K562 (cell line): Measurements from ENCODE around the gene SAP30BP. TPM values are rescaled to one million over a fixed set of nuclear protein-coding genes. Genes with fewer than 3 reads are reported as not detected.

ENCODE experiments used
- E2F3 ChIP-seq: fragments of 250-450 bp; sonication (Bioruptor Pico); IDR thresholded peaks from 2 replicates; pipeline ENCODE4 v1.4.0; 2020; ENCODE audit warnings: mild to moderate bottlenecking
- E2F8 ChIP-seq: fragments of 450-650 bp; IDR thresholded peaks from 2 replicates; pipeline ENCODE4 v1.7.1; 2018; ENCODE audit warnings: mild to moderate bottlenecking, low read depth; ENCODE audit not compliant: partially characterized antibody
- EP400 ChIP-seq: fragments of 450-650 bp; IDR thresholded peaks from 2 replicates; pipeline ENCODE4 v1.6.1; 2017; ENCODE audit warnings: antibody characterized with exemption, mild to moderate bottlenecking, moderate library complexity
- GTF3C2 ChIP-seq: IDR thresholded peaks from 3 replicates; pipeline ENCODE4 v1.6.1; 2011; ENCODE audit warnings: borderline replicate concordance, mild to moderate bottlenecking, moderate library complexity; ENCODE audit not compliant: insufficient read length; ENCODE audit errors: extremely low read depth
- JUNB ChIP-seq: fragments of 450-650 bp; formaldehyde crosslinking; conservative IDR thresholded peaks from 2 replicates; pipeline ENCODE4 v1.4.0; 2020; ENCODE audit warnings: mild to moderate bottlenecking
- KLF10 ChIP-seq: fragments of 250-450 bp; sonication (Bioruptor Pico); IDR thresholded peaks from 2 replicates; pipeline ENCODE4 v1.6.1; 2021; ENCODE audit warnings: matching md5 sums
- KLF6 ChIP-seq: fragments of 250-450 bp; sonication (Bioruptor Pico); IDR thresholded peaks from 2 replicates; pipeline ENCODE4 v1.4.0; 2020; ENCODE audit warnings: mild to moderate bottlenecking, moderate library complexity, borderline replicate concordance
- NFRKB ChIP-seq: fragments of 450-650 bp; IDR thresholded peaks from 2 replicates; pipeline ENCODE4 v1.6.1; 2016; ENCODE audit warnings: low read depth
- NR1H2 ChIP-seq: sonication (generic); formaldehyde crosslinking; IDR thresholded peaks from 2 replicates; pipeline ENCODE4 v1.4.0; 2020; ENCODE audit warnings: mild to moderate bottlenecking, missing genetic modification reagents
- PHF20 ChIP-seq: fragments of 450-650 bp; IDR thresholded peaks from 2 replicates; pipeline ENCODE4 v1.6.1; 2018; ENCODE audit not compliant: partially characterized antibody
- RBM17 ChIP-seq: fragments of 200-400 bp; formaldehyde crosslinking; IDR thresholded peaks from 2 replicates; pipeline ENCODE4 v1.6.1; 2017; ENCODE audit warnings: low read depth, mild to moderate bottlenecking, low read length, borderline replicate concordance
- TEAD4 ChIP-seq, 2 experiments: sonication (generic) in 1 of 2; formaldehyde crosslinking in 1 of 2; IDR thresholded peaks; 2 replicates each; pipeline versions ENCODE4 v1.6.1 to v1.8.0; 2012 to 2022; ENCODE audit warnings: borderline replicate concordance in 1 of 2, inconsistent platforms in 1 of 2, low read length in 1 of 2, mild to moderate bottlenecking in 1 of 2, missing genetic modification reagents in 1 of 2
- U2AF2 ChIP-seq: fragments of 200-400 bp; formaldehyde crosslinking; optimal IDR thresholded peaks from 2 replicates; pipeline ENCODE3; 2017; ENCODE audit warnings: low read depth, mild to moderate bottlenecking, low read length
- ZNF12 ChIP-seq: sonication (generic); formaldehyde crosslinking; IDR thresholded peaks from 2 replicates; pipeline ENCODE4 v1.4.0; 2020; ENCODE audit warnings: mild to moderate bottlenecking, missing genetic modification reagents
- ZNF282 ChIP-seq: sonication (generic); formaldehyde crosslinking; IDR thresholded peaks from 2 replicates; pipeline ENCODE4 v1.8.1; 2023; ENCODE audit warnings: missing genetic modification reagents
- ZNF41 ChIP-seq: fragments of 250-450 bp; sonication (Bioruptor Pico); conservative IDR thresholded peaks from 2 replicates; pipeline ENCODE4 v1.4.0; 2020; ENCODE audit warnings: mild to moderate bottlenecking
- ZNF583 ChIP-seq: fragments of 250-450 bp; sonication (Bioruptor Pico); IDR thresholded peaks from 2 replicates; pipeline ENCODE4 v1.4.0; 2020
- ZZZ3 ChIP-seq: fragments of 450-650 bp; IDR thresholded peaks from 2 replicates; pipeline ENCODE4 v1.6.1; 2016; ENCODE audit warnings: antibody characterized with exemption, mild to moderate bottlenecking, moderate library complexity
- polyA plus RNA-seq, 8 experiments: library from polyadenylated mRNA; depleted of rRNA in 4 of 8; stranded (reverse) in 5 of 8; unstranded in 3 of 8; fragments of >200 nt; fragmentation: Nextera tagmentation in 2 of 8; fragmentation: Illumina TruSeq in 1 of 8; extraction: Ambion mirVana in 2 of 8; extraction: Trizol in 1 of 8; gene quantifications; 2 replicates each; pipeline versions ENCODE4 v1.2.1 to v1.2.3, GENCODE V29; 2011 to 2014; ENCODE audit warnings: inconsistent platforms in 1 of 8, missing spikeins in 1 of 8
- total RNA-seq, 7 experiments: library from RNA; depleted of rRNA in 6 of 7; stranded (reverse); fragments of >200 nt in 6 of 7; fragmentation: Illumina TruSeq in 2 of 7; extraction: Trizol in 2 of 7; gene quantifications; 2 replicates each; pipeline versions ENCODE4 v1.2.1 to v1.2.3, GENCODE V29; 2011 to 2021; ENCODE audit warnings: low replicate concordance in 1 of 7
- TF ChIP-seq, protein P1 (sequence below): sonication (generic); formaldehyde crosslinking; IDR thresholded peaks from 2 replicates; pipeline ENCODE4 v1.8.0; 2022; ENCODE audit warnings: mild to moderate bottlenecking, missing genetic modification reagents
- TF ChIP-seq, protein P2 (sequence below): sonication (generic); formaldehyde crosslinking; IDR thresholded peaks from 2 replicates; pipeline ENCODE4 v1.8.0; 2023; ENCODE audit warnings: mild to moderate bottlenecking, missing genetic modification reagents

Gene SAP30BP
- total and polyA plus RNA-seq, 9 of the 15 experiments (the other 6 are each of a cell fraction or from before 2014, with no cell fraction given), result 45.3 to 154 (median 71.7) TPM

DNA sequence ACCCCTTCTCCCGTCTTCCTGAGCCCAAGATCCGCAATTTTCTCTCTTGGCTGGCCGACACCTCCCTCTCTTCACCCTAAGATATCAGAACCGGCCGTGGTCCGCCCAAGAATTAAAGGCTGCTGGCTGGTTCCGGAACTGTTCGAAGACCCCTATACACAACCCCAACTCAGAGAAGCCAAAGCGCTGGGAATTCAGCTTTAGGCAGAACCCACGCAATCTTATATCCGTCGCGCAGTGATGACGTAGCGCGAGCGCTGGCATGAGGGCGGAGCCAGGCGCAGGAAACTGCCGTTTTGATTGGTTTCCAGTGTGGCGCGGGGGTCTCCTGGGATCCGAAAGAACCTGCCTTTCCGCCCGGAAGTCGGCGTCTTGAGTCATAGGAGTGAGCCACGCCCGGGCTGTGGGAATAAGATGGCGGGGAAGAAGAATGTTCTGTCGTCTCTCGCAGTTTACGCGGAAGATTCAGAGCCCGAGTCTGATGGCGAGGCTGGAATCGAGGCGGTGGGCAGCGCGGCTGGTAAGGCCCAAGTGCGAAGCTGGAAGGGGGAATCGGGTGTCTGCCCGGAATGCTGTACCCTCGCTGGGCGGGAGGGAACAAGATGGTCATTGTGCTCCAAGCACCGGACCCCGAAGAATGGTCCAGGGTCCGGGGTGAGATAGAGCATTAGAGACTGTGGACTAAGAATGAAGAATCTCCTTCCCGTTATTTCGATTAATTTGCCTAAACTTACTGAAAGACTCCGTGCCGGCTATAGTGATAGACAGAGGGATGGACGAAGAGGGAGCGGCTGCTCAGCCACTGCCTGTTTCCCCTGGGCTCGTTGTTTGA lies at the start of gene SAP30BP, which contains the start of gene RECQL5 (continued):
- no peak for TF ChIP-seq ZNF12
- 0 out of 2 replicates have a peak, but pooled peaks have one; percentile 7 for TF ChIP-seq TEAD4 (IDR thresholded peaks at IDR 0.05; ENCODE audit: low read length)
- no peak for TF ChIP-seq TEAD4 (CRISPR knock-in tag; IDR thresholded peaks at IDR 0.05; ENCODE audit: borderline replicate concordance)
- TF ChIP-seq KLF6 (CRISPR knock-in tag), result peak; percentile 16; the same call in 1 of the 2 replicates
- TF ChIP-seq E2F8, result peak; percentile 94
- TF ChIP-seq, protein P1, sequence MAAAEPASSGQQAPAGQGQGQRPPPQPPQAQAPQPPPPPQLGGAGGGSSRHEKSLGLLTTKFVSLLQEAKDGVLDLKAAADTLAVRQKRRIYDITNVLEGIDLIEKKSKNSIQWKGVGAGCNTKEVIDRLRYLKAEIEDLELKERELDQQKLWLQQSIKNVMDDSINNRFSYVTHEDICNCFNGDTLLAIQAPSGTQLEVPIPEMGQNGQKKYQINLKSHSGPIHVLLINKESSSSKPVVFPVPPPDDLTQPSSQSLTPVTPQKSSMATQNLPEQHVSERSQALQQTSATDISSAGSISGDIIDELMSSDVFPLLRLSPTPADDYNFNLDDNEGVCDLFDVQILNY, result no peak
- TF ChIP-seq U2AF2, result no peak
- no peak for TF ChIP-seq KLF10 (CRISPR knock-in tag)
- no peak for TF ChIP-seq ZZZ3
- no peak for TF ChIP-seq JUNB (CRISPR knock-in tag)
- peak; percentile 99 for TF ChIP-seq PHF20
- no peak for TF ChIP-seq GTF3C2
- no peak for TF ChIP-seq ZNF41 (CRISPR knock-in tag)
- TF ChIP-seq ZNF583, result no peak
- TF ChIP-seq ZNF282, result no peak
- TF ChIP-seq E2F3, result 0 out of 2 replicates have a peak, but pooled peaks have one; percentile 57
- TF ChIP-seq NR1H2 (CRISPR knock-in tag), result no peak
- no peak for TF ChIP-seq RBM17
- TF ChIP-seq, protein P2, sequence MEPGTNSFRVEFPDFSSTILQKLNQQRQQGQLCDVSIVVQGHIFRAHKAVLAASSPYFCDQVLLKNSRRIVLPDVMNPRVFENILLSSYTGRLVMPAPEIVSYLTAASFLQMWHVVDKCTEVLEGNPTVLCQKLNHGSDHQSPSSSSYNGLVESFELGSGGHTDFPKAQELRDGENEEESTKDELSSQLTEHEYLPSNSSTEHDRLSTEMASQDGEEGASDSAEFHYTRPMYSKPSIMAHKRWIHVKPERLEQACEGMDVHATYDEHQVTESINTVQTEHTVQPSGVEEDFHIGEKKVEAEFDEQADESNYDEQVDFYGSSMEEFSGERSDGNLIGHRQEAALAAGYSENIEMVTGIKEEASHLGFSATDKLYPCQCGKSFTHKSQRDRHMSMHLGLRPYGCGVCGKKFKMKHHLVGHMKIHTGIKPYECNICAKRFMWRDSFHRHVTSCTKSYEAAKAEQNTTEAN (CRISPR knock-in tag), result no peak
- peak; percentile 89 for TF ChIP-seq EP400
- 0 out of 2 replicates have a peak, but pooled peaks have one; percentile 49 for TF ChIP-seq NFRKB
